BE2C (cell line): ENCODE results near the gene LSMEM2.

Source experiments
- DNase-seq: peaks from one replicate; pipeline ENCODE4 v3.0.0-alpha.2; 2020
- H3K27me3 ChIP-seq: fragments of 250-450 bp; sonication (Bioruptor Pico); 2 replicates; pipeline ENCODE4 v1.5.1; 2020; ENCODE audit warnings: mild to moderate bottlenecking
- H3K36me3 ChIP-seq: fragments of 250-450 bp; sonication (Bioruptor Pico); 2 replicates; pipeline ENCODE4 v1.5.1; 2020; ENCODE audit warnings: mild to moderate bottlenecking
- H3K4me1 ChIP-seq: fragments of 250-450 bp; sonication (Bioruptor Pico); 2 replicates; pipeline ENCODE4 v1.5.1; 2020
- H3K4me3 ChIP-seq: 2 replicates; pipeline ENCODE4 v1.5.1; 2011; ENCODE audit warnings: low read depth, low read length
- H3K9me3 ChIP-seq: fragments of 250-450 bp; sonication (Bioruptor Pico); 2 replicates; pipeline ENCODE4 v1.5.1; 2020
- CTCF ChIP-seq: IDR thresholded peaks from 2 replicates; pipeline ENCODE4 v1.5.1; 2012; ENCODE audit warnings: mild to moderate bottlenecking, low read depth, low read length

The LSMEM2 gene

GRCh38 chr3:50337175-50337861, 58.4 kb downstream of the LSMEM2 start:
- H3K4me1 ChIP-seq: peaks cover 3% of the 10 kb centered on the region; the same call in 1 of the 2 replicates

More at GRCh38 chr3:50337175-50337861, 58.4 kb downstream of the LSMEM2 start:
- Histone ChIP-seq H3K27me3 (no peaks in the 10 kb centered on the region), H3K9me3 (no peaks in the 10 kb centered on the region), H3K4me3 (peak overlapping the region; percentile 95), H3K36me3 (peaks cover 3% of the 10 kb centered on the region)
- DNase-seq: peak; percentile 97
- TF ChIP-seq CTCF: no peak
